ENCODE measurements around the gene RAB15.

The RAB15 gene

DNA sequence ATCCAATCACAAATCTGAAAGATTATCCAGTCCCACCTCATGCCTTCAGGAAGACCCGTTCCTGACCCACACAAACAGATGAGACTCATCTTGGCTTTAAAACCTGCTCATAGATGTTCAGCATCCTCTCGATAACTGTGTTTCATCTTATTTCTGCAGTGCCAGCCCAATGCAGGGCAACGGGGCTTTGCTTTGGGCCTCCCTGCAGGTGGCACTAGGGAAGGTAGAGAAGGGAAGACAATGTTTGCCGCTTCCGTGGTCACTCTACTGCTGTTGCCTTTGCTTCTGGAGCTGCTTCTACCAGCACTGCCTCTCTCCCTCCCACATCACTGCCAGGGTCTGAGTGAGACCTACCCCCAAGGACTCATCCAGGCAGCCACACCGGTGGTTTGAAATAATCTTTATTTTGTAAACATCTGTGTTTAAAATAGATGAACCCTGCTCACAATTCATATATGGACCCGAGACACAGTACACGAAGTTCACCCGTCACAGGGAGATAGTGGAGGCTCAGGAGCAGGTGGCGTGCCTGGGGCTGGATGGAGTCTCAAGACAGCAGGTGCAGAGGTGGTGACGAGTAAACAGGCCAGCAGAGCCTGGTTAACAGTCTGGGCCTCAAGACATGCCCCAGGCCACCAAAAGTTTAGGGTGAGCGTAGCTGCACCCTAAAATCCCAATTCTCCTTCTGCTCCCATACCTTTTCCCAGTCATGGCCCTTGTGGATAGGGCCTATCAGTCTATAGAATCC, 26.5 kb downstream of the RAB15 start:
- Histone ChIP-seq H2AFZ (ENCODE audit: low read length, unreplicated experiment) (no peak overlapping the region), H3K4me3 (ENCODE audit: low read depth, low read length) (no peak overlapping the region), H3K27me3 (ENCODE audit: insufficient read depth, low read length) (no peaks in the 10 kb centered on the region), H3K36me3 (ENCODE audit: insufficient read depth, low read length) (no peaks in the 10 kb centered on the region), H3K27ac (ENCODE audit: low read depth, low read length) (no peak overlapping the region), H3K4me1 (ENCODE audit: control insufficient read depth, insufficient read depth, low read length, unreplicated experiment) (no peaks in the 10 kb centered on the region), H3K79me2 (ENCODE audit: control insufficient read depth, insufficient read depth, low read length, unreplicated experiment) (no peaks in the 10 kb centered on the region)

DNA sequence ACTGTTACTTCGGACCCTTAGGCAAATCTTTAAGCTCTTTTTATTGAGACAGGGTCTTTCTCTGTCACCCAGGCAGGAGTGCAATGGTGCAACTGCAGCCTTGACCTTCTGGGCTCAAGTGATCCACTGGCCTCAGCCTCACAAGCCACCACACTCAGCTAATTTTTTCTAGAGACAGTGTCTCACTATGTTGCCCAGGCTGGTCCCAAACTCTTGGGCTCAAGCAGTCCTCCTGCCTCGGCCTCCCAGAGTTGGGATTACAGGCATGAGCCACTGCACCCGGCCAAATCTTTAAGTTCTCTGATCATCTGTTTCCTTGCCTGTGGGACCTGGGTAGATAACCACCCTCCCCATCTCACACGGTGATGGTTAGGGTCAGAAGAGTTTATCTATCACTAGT, 27.3 kb downstream of the RAB15 start:
- Histone ChIP-seq H2AFZ (ENCODE audit: low read length, unreplicated experiment) (no peak overlapping the region), H3K4me3 (ENCODE audit: low read depth, low read length) (no peak overlapping the region), H3K79me2 (ENCODE audit: control insufficient read depth, insufficient read depth, low read length, unreplicated experiment) (no peaks in the 10 kb centered on the region), H3K36me3 (ENCODE audit: insufficient read depth, low read length) (no peaks in the 10 kb centered on the region), H3K27ac (ENCODE audit: low read depth, low read length) (no peak overlapping the region), H3K4me1 (ENCODE audit: control insufficient read depth, insufficient read depth, low read length, unreplicated experiment) (no peaks in the 10 kb centered on the region), H3K27me3 (ENCODE audit: insufficient read depth, low read length) (no peaks in the 10 kb centered on the region)

DNA sequence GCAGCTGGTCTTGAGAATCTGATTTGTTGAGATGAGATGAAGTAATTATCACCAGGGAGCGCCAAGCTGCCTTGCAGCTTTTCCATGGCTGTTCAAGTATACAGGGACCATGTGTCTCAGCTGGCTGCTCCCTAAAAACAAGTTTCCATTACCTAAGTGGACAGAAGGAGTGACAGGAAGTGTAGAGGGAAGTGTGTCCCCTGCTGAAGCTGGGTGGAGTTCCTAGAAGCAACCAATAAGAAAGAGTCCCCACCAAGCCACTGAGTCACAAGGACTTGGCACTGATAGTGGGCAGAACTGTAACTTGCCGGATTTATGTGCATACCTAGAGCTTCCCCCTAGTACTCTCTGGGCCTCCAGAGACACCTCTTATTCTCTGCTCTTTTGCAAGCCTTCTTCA, 28.1 kb downstream of the RAB15 start:
- H3K4me1 ChIP-seq (ENCODE audit: control insufficient read depth, insufficient read depth, low read length, unreplicated experiment) = no peaks in the 10 kb centered on the region
- no peaks in the 10 kb centered on the region for H3K79me2 ChIP-seq (ENCODE audit: control insufficient read depth, insufficient read depth, low read length, unreplicated experiment)
- no peak overlapping the region for H3K27ac ChIP-seq (ENCODE audit: low read depth, low read length)
- no peak overlapping the region for H3K4me3 ChIP-seq (ENCODE audit: low read depth, low read length)
- no peak overlapping the region for H2AFZ ChIP-seq (ENCODE audit: low read length, unreplicated experiment)
- H3K36me3 ChIP-seq (ENCODE audit: insufficient read depth, low read length) = no peaks in the 10 kb centered on the region
- no peaks in the 10 kb centered on the region for H3K27me3 ChIP-seq (ENCODE audit: insufficient read depth, low read length)

DNA sequence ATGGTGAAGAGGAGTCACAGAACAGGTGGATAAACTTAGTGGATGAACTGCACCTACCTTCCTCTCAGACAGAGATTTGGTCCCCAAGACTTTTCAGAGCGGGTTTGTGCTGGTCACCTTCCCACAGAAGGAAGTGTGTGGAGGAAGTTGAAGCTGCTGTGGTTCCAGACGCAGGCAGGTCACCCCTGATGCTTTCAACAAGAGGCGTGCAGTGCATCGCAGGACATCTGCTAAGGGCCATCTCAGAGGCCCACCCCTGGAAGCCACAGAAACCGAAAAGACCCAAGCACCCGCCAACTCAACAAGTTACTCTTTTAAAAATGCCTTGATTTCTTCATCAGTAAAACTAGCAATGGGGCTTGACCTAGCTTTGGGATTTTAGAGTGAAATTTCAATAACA, 28.6 kb downstream of the RAB15 start:
- Histone ChIP-seq H3K4me1 (ENCODE audit: control insufficient read depth, insufficient read depth, low read length, unreplicated experiment) (no peaks in the 10 kb centered on the region), H3K27ac (ENCODE audit: low read depth, low read length) (no peak overlapping the region)

GRCh38 chr14:64942531-64943111, 29.5 kb downstream of the RAB15 start, which contains the start of gene GPX2:
Gene GPX2 (minus strand): TSS chr14:64942745. CDS start chr14:64942726, 19 bp downstream.
- no peak within 1 kb of the TSS for H3K27ac ChIP-seq (ENCODE audit: low read depth, low read length)
- H3K36me3 ChIP-seq (ENCODE audit: insufficient read depth, low read length) = no peaks in the 10 kb centered on the region
- no peaks in the 10 kb centered on the region for H3K4me1 ChIP-seq (ENCODE audit: control insufficient read depth, insufficient read depth, low read length, unreplicated experiment)
- H3K27me3 ChIP-seq (ENCODE audit: insufficient read depth, low read length) = no peaks in the 10 kb centered on the region
- no peak within 1 kb of the TSS for H2AFZ ChIP-seq (ENCODE audit: low read length, unreplicated experiment)
- H3K79me2 ChIP-seq (ENCODE audit: control insufficient read depth, insufficient read depth, low read length, unreplicated experiment) = no peaks in the 10 kb centered on the region
- H3K4me3 ChIP-seq (ENCODE audit: low read depth, low read length) = no peak within 1 kb of the TSS

More for the DNA sequence above, 28.6 kb downstream of the RAB15 start:
- no peak overlapping the region for H2AFZ ChIP-seq (ENCODE audit: low read length, unreplicated experiment)
- no peaks in the 10 kb centered on the region for H3K36me3 ChIP-seq (ENCODE audit: insufficient read depth, low read length)
- H3K79me2 ChIP-seq (ENCODE audit: control insufficient read depth, insufficient read depth, low read length, unreplicated experiment) = no peaks in the 10 kb centered on the region
- no peaks in the 10 kb centered on the region for H3K27me3 ChIP-seq (ENCODE audit: insufficient read depth, low read length)
- H3K4me3 ChIP-seq (ENCODE audit: low read depth, low read length) = no peak overlapping the region

DNA sequence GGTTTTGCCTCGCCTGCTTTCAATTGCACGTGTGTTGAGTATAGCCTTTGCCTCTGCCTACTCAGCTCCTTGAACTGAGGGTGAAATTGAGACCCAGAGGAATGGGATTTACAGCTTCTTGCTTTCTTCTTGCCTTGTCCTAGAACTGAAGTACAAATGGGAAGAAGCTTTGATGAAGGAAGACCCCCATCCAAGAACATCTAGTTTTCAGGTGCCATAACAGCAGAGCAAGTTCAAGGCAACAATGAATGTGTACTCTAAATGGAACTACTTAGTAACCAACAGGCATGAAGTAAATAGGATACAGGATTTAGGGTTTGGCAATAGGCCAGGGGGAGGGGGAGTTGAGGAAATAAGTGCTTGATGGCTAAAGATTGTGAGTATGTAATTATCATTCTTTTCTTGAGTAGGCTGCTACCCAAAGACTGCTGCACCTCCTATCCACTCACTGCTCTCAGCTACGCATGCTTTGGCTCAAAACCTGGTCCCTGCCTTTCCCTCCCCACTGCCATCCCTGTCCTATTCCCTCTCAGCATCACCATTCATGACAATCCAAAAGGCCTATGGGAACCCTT, 31.7 kb downstream of the RAB15 start:
- H3K27ac ChIP-seq (ENCODE audit: low read depth, low read length) = no peak overlapping the region
- H3K27me3 ChIP-seq (ENCODE audit: insufficient read depth, low read length) = no peaks in the 10 kb centered on the region
- H3K79me2 ChIP-seq (ENCODE audit: control insufficient read depth, insufficient read depth, low read length, unreplicated experiment) = no peaks in the 10 kb centered on the region
- H3K4me1 ChIP-seq (ENCODE audit: control insufficient read depth, insufficient read depth, low read length, unreplicated experiment) = no peaks in the 10 kb centered on the region
- no peak overlapping the region for H3K4me3 ChIP-seq (ENCODE audit: low read depth, low read length)
- no peaks in the 10 kb centered on the region for H3K36me3 ChIP-seq (ENCODE audit: insufficient read depth, low read length)
- no peak overlapping the region for H2AFZ ChIP-seq (ENCODE audit: low read length, unreplicated experiment)

- Histone ChIP-seq H3K79me2 (ENCODE audit: control insufficient read depth, insufficient read depth, low read length, unreplicated experiment) (no peaks in the 10 kb centered on the region), H2AFZ (ENCODE audit: low read length, unreplicated experiment) (no peak overlapping the region), H3K4me3 (ENCODE audit: low read depth, low read length) (no peak overlapping the region), H3K27ac (ENCODE audit: low read depth, low read length) (no peak overlapping the region), H3K27me3 (ENCODE audit: insufficient read depth, low read length) (no peaks in the 10 kb centered on the region), H3K4me1 (ENCODE audit: control insufficient read depth, insufficient read depth, low read length, unreplicated experiment) (no peaks in the 10 kb centered on the region), H3K36me3 (ENCODE audit: insufficient read depth, low read length) (no peaks in the 10 kb centered on the region)
These were observed 32.3 kb downstream of the RAB15 start for GRCh38 chr14:64939817-64940190.

DNA sequence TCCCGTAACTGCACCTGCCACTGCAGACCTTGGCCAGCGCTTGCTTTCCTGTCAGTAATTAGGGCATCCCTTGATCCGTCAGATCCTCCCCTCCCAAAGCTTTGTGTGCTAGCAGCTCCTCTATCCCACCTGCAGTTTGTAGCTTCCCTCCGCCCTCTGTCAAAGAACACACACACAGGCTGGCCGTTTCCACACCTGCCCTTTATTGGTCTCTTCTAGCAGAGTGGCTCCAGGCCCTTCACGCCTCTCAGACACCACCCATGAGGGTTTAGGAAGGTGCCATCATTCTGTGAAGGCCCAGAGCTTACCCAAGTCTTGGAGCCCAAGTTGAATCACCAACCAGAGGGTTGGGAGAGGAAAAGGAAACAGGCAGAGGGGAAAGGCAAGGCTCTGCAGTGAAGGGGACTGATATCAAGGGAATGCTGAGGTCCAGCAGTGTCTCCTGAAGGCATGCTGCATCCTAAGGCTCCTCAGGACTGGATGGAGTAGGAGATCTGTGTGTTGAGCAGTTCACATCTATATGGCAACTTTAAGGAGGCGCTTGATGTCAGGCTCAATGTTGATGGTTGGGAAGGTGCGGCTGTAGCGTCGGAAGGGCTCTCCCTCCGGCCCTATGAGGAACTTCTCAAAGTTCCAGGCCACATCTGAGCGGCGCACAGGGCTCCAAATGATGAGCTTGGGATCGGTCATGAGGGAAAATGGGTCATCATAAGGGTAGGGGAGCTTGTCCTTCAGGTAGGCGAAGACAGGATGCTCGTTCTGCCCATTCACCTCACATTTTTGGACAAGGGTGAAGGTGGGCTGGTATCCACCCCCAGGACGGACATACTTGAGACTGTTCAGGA, 32.9 kb downstream of the RAB15 start:
- H3K4me1 ChIP-seq (ENCODE audit: control insufficient read depth, insufficient read depth, low read length, unreplicated experiment) = no peaks in the 10 kb centered on the region
- H3K27me3 ChIP-seq (ENCODE audit: insufficient read depth, low read length) = no peaks in the 10 kb centered on the region
- H3K4me3 ChIP-seq (ENCODE audit: low read depth, low read length) = no peak overlapping the region
- no peak overlapping the region for H3K27ac ChIP-seq (ENCODE audit: low read depth, low read length)
- H2AFZ ChIP-seq (ENCODE audit: low read length, unreplicated experiment) = no peak overlapping the region
- H3K79me2 ChIP-seq (ENCODE audit: control insufficient read depth, insufficient read depth, low read length, unreplicated experiment) = no peaks in the 10 kb centered on the region
- no peaks in the 10 kb centered on the region for H3K36me3 ChIP-seq (ENCODE audit: insufficient read depth, low read length)

- H3K4me3 ChIP-seq (ENCODE audit: low read depth, low read length) = no peak overlapping the region
- no peaks in the 10 kb centered on the region for H3K4me1 ChIP-seq (ENCODE audit: control insufficient read depth, insufficient read depth, low read length, unreplicated experiment)
- H3K27me3 ChIP-seq (ENCODE audit: insufficient read depth, low read length) = no peaks in the 10 kb centered on the region
- no peaks in the 10 kb centered on the region for H3K79me2 ChIP-seq (ENCODE audit: control insufficient read depth, insufficient read depth, low read length, unreplicated experiment)
- peaks cover 9% of the 10 kb centered on the region; the same call in 1 of the 2 replicates for H3K36me3 ChIP-seq (ENCODE audit: insufficient read depth, low read length)
- H3K27ac ChIP-seq (ENCODE audit: low read depth, low read length) = no peak overlapping the region
- H2AFZ ChIP-seq (ENCODE audit: low read length, unreplicated experiment) = no peak overlapping the region
These were observed 34.3 kb downstream of the RAB15 start for GRCh38 chr14:64937821-64938193.

GRCh38 chr14:64937171-64937820, 34.8 kb downstream of the RAB15 start:
- H3K4me3 ChIP-seq (ENCODE audit: low read depth, low read length) = no peak overlapping the region
- no peaks in the 10 kb centered on the region for H3K79me2 ChIP-seq (ENCODE audit: control insufficient read depth, insufficient read depth, low read length, unreplicated experiment)
- no peaks in the 10 kb centered on the region for H3K4me1 ChIP-seq (ENCODE audit: control insufficient read depth, insufficient read depth, low read length, unreplicated experiment)
- no peak overlapping the region for H3K27ac ChIP-seq (ENCODE audit: low read depth, low read length)
- no peak overlapping the region for H2AFZ ChIP-seq (ENCODE audit: low read length, unreplicated experiment)
- H3K36me3 ChIP-seq (ENCODE audit: insufficient read depth, low read length) = peaks cover 14% of the 10 kb centered on the region; the same call in 1 of the 2 replicates
- H3K27me3 ChIP-seq (ENCODE audit: insufficient read depth, low read length) = no peaks in the 10 kb centered on the region
